Tongue (tissue), 2 donors: ENCODE results near the gene NCAM2. TPM values are rescaled to one million over a fixed set of nuclear protein-coding genes. Genes with fewer than 3 reads are reported as not detected.
A peak's percentile ranks its signal among the peaks of the same experiment; 100 is the strongest.

Source experiments
- DNase-seq: peaks from one replicate; pipeline ENCODE4 v3.0.0-alpha.2; 2015
- total RNA-seq: library from RNA; depleted of rRNA; stranded (reverse); fragments of >200 nt; gene quantifications from one replicate; pipeline ENCODE4 v1.2.3, GENCODE V29; 2014

The NCAM2 gene
- total RNA-seq, 1 donor from 2014 or later, result 7.1 TPM

DNA sequence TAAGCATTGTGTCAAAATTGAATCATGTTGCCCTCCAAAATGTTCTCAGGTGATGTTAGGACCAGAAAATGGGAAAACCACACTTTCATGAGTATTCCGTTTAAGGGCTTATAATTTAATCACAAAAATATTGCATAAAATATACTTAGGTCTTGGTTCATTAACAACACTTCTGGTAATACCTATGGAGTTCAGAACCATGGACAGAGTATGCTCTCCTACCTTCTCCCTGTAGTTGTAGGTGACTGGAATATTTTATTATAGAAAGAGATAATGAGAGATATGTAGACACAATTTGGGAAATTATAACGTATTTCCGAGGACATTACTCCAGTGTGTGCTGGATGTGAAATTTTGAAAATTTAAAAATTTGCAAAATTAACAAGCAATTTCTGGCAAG is 232.5 kb downstream of the NCAM2 start:
- DNase-seq, result peak; percentile 16

- DNase-seq, result no peak
Observed at GRCh38 chr21:21231913-21232312, 233.7 kb downstream of the NCAM2 start.

- peak; percentile 38 for DNase-seq
Observed at GRCh38 chr21:21232320-21232719, 234.1 kb downstream of the NCAM2 start.

- DNase-seq, result no peak
Observed at GRCh38 chr21:21233051-21233450, 234.8 kb downstream of the NCAM2 start.

GRCh38 chr21:21236996-21237395 is 238.8 kb downstream of the NCAM2 start:
- DNase-seq, result no peak

DNA sequence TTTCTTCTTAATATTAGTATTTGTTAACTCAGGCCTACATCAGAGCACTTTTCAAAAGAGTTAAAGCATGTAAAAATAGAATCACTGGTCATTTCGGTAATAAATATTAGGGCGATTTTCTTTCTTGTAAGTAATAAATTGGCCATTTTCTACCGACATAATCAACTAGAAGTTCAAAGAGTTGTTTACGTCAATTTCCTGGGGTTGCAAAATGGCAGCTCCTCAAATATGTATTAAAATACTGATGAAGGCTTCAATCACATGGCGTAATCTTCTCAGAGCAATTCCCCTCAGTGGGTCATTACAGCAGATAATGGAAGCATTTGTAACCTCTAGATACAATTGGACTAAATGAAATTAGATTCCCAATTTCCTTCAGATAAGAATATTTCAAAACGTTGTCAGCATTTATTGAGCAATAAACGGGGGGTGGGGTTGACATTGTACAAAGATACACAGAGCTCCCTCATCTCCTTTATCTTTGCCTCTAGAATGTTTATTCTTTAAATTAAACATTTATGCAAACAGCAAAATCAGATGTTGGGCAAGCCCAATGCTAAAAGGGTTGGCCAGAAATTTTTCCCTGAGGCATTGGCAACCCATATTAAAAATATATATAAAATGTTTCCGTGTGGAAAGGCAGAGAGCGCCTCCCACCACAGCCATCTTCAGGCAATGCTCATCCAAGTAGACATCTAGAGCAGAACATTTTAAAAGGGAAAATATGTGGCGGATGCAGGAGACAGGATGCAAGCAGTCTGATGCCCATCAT is 240.6 kb downstream of the NCAM2 start:
- DNase-seq, result no peak

DNA sequence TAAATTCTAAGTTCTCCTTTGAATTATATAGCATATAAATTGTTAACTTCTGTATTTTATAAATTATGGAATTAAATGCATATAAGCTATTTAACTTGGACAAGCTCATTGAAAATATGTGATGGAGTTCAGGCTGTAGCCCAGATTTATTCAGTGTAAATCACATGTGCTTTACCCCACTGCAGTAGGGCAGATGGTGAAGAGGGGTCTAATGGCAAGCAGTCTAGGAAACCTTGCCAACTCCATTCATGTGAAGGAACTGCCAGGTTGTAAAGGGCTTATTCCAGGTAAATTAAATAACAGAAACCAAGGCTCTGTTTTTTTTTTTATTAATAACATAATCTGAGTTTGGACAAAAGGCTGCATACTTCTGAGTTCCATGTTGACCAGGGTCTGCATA is 243.2 kb downstream of the NCAM2 start:
- no peak for DNase-seq

GRCh38 chr21:21246007-21246406 is 247.8 kb downstream of the NCAM2 start:
- DNase-seq, result no peak

DNA sequence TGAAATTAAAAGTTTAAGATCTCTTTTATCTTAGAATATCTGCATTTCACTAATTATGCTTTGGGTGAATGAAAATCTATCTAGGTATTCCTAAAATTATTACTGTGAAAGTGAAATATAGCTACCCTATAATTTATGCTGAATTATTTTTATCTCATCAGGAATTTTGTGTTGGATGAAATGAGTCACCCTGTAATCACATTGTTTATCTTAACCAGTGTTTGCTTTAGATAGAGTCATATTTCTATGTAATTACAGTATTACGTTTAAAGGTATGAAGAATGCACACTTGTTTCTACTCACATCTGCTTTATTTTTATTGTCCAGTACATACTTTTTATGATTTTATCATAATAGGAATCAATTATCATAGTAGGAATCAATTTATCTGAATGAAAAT is 249.2 kb downstream of the NCAM2 start:
- DNase-seq, result no peak

- no peak for DNase-seq
Observed at GRCh38 chr21:21262048-21262447, 263.8 kb downstream of the NCAM2 start.

GRCh38 chr21:21268061-21268471 is 269.9 kb downstream of the NCAM2 start:
- no peak for DNase-seq

DNA sequence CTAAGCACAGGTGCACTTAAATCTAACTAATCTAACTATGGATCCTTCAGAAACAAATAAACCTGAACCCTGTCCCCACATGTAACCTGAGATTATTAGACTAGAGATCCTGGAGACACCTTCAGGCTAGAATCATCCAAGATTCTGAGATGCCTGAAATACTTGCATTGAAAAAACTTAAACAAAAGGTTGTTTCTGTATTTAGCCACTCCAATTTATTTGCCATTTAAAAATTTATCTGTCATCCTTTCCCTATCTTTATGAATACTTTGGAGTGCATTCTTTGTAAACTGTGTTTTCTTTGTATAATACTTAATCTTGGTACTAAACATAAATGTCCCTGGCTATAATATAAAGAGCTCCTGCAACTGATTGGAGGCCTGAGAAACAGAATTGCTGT is 270.7 kb downstream of the NCAM2 start:
- no peak for DNase-seq

GRCh38 chr21:21279193-21279901 is 281.1 kb downstream of the NCAM2 start:
- no peak for DNase-seq

GRCh38 chr21:21283810-21284209 is 285.6 kb downstream of the NCAM2 start:
- DNase-seq, result no peak

- DNase-seq, result no peak
Observed at GRCh38 chr21:21286170-21286798, 288.1 kb downstream of the NCAM2 start.

- DNase-seq, result no peak
Observed at GRCh38 chr21:21290751-21291150, 292.5 kb downstream of the NCAM2 start.

DNA sequence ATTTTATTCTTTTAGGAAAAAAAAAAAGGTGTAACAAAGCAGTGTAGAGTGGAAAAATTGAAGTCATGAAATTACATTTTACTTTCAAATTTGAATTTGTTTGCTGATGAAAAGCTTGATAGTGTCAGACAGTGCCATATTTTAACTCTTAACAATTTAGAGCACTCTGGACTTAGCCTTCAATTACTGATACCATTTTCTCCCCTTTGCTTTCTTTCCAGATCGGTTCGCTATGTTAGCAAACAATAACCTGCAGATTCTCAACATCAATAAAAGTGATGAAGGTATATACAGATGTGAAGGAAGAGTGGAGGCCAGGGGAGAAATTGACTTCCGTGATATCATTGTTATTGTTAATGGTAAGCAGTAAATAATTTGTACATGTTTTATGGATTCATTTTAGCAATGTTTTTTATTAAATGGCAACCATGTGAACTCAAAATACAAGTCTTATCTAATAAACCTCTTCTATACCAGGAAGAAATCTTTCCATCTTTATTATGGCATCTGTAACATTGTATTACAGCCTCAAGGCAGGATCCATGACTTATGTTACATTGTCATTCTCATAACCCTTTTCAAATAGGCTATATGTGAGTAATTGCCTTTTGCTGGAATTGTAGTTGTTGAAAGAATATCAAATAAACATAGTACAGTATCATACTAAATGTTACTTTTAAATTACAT is 293.8 kb downstream of the NCAM2 start:
- DNase-seq, result no peak

GRCh38 chr21:21295303-21295702 is 297.1 kb downstream of the NCAM2 start:
- no peak for DNase-seq

DNA sequence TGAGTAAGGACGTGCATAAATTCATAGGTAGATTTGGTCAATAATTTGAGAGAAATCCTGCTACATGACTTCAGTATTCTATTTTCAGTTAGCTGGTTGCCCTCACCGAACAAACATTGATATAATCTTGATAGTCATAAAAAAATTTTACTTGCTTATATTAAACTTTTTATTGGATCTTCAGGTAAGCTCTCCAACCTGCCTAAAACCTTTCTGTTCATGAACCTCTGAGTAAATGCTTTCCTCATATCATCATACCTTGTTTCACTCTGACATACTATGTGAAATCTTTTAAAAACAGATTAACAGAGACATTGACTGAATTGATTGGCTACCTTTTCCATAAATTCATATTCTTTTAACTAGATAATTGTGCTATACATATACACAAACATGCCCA is 299.0 kb downstream of the NCAM2 start:
- no peak for DNase-seq

DNA sequence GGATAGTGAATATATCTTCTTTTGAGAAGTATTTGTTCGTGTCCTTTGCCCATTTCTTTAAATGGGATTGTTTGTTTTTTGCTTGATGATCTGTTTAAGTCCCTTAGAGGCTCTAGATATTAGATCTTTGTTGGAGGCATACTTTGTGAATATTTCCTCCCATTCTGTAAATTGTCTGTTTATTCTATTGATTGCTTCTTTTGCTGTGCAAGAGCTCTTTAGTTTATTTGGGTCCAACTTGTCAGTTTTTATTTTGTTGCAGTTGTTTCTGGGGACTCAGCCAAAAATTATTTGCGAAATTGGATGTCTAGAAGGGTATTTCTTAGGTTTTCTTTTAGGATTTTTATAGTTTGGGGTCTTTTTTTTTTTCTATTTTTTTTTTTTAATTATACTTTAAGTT is 302.8 kb downstream of the NCAM2 start:
- DNase-seq, result no peak

DNA sequence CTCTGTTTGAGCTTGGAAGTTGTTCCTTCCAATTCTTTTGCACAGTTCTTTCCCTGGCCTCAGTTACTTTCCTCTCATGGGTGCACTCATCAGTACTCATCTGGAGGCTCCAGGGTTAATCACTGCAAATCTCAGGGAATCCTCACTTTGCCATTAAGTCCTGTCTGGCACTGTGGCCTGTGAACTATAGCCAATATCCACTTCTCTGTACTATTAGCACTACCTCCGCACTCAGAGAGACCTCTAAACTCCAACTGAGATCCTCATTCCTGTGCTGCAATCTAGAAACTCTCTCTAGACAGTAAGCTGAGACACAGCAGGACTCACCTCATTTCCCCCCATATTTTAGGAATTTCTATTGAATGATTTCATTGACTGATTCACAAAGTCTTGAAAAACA is 311.3 kb downstream of the NCAM2 start:
- DNase-seq, result no peak

GRCh38 chr21:21324297-21324696 is 326.1 kb downstream of the NCAM2 start:
- no peak for DNase-seq

DNA sequence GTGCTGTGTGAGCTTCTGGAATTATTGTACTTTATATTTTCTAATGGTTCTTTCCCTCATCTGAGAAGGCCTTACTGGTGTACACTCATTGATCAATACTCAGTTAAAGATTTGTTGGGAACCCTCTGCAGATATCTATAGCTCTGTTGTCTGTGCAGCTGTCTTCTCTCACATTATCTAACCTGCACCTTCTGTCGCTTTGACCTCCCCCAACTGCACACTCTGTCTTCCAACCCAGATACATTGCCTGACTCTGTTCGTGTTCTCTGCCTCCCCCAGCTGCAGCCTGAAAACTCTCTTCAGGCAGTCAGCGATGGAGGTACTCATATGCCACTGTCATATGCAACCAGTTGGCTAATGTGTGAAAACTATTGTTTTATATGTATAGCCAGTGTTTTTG is 334.3 kb downstream of the NCAM2 start:
- no peak for DNase-seq
